IMR-90 (cell line): ENCODE data around the gene MDM2. TPM values are rescaled to one million over a fixed set of nuclear protein-coding genes. Genes with fewer than 3 reads are reported as not detected.

Experiments used
- ATAC-seq: fragments of 200-7000 bp; cut with Tn5 transposase; 2 replicates; pipeline ENCODE4 v1.9.1; 2020; ENCODE audit warnings: low read depth, mild to moderate bottlenecking, moderate library complexity
- BruUV-seq: library from RNA; stranded (reverse); fragments of 400-500 nt; replicated peaks from 2 replicates; lab custom pipeline; 2021; lab: Mats Ljungman, UMichigan
- CTCF ChIA-PET: fragments of 300-600 bp; formaldehyde crosslinking; extraction: SDS; loops from one replicate; lab custom pipeline; 2021; ENCODE audit warnings: antibody characterized with exemption; lab: Yijun Ruan, JAX
- POLR2A ChIA-PET: fragments of 300-600 bp; sonication (Branson Sonifier 250); formaldehyde crosslinking; loops from one replicate; lab custom pipeline; 2022; ENCODE audit warnings: antibody characterized with exemption; ENCODE audit not compliant: unreplicated experiment; lab: Charles Lee
- DNase-seq: peaks from one replicate; pipeline ENCODE4 v3.0.0; 2013
- H2AFZ ChIP-seq: replicated peaks from 2 replicates; pipeline ENCODE3; 2013; ENCODE audit warnings: low read length, mild to moderate bottlenecking; ENCODE audit not compliant: poor library complexity
- H2AK5ac ChIP-seq: 2 replicates; pipeline ENCODE4 v1.6.1; 2013; ENCODE audit warnings: low read depth, low read length, inconsistent platforms
- H2AK9ac ChIP-seq: replicated peaks from 2 replicates; pipeline ENCODE3; 2013; ENCODE audit warnings: mild to moderate bottlenecking, low read depth, low read length, moderate library complexity; ENCODE audit not compliant: poor library complexity
- H2BK120ac ChIP-seq: 2 replicates; pipeline ENCODE4 v1.6.1; 2013; ENCODE audit warnings: low read depth, low read length, inconsistent platforms
- H2BK15ac ChIP-seq: 3 replicates; pipeline ENCODE4 v1.6.1; 2013; ENCODE audit warnings: low read depth, low read length, inconsistent platforms
- H2BK20ac ChIP-seq: 2 replicates; pipeline ENCODE4 v1.6.1; 2013; ENCODE audit warnings: low read depth, mild to moderate bottlenecking, inconsistent platforms, low read length, moderate library complexity
- H2BK5ac ChIP-seq: 2 replicates; pipeline ENCODE4 v1.6.1; 2013; ENCODE audit warnings: mild to moderate bottlenecking, low read depth, low read length, inconsistent platforms; ENCODE audit not compliant: poor library complexity, severe bottlenecking
- H3K14ac ChIP-seq: replicated peaks from 2 replicates; pipeline ENCODE4 v1.6.1; 2013; ENCODE audit warnings: low read depth, low read length, inconsistent platforms
- H3K18ac ChIP-seq: 2 replicates; pipeline ENCODE4 v1.6.1; 2013; ENCODE audit warnings: low read depth, low read length, control low read depth
- H3K23ac ChIP-seq: 2 replicates; pipeline ENCODE4 v1.6.1; 2013; ENCODE audit warnings: low read depth, low read length, inconsistent platforms
- H3K27ac ChIP-seq: 2 replicates; pipeline ENCODE4 v1.5.1; 2013; ENCODE audit warnings: mild to moderate bottlenecking, control low read depth, low read length; ENCODE audit not compliant: insufficient read depth
- H3K27me3 ChIP-seq: 2 replicates; pipeline ENCODE4 v1.6.1; 2013; ENCODE audit warnings: low read length; ENCODE audit not compliant: control insufficient read depth, insufficient read depth
- H3K36me3 ChIP-seq: 2 replicates; pipeline ENCODE4 v1.6.1; 2013; ENCODE audit warnings: low read length, mixed read lengths; ENCODE audit not compliant: control insufficient read depth, insufficient read depth
- H3K4ac ChIP-seq: 2 replicates; pipeline ENCODE4 v1.6.1; 2013; ENCODE audit warnings: low read depth, low read length, inconsistent platforms
- H3K4me1 ChIP-seq: 2 replicates; pipeline ENCODE4 v1.6.1; 2013; ENCODE audit warnings: low read length, mixed read lengths; ENCODE audit not compliant: control insufficient read depth, insufficient read depth
- H3K4me2 ChIP-seq: 2 replicates; pipeline ENCODE4 v1.6.1; 2013; ENCODE audit warnings: low read depth, mild to moderate bottlenecking, control low read depth, low read length, moderate library complexity
- H3K4me3 ChIP-seq: 2 replicates; pipeline ENCODE4 v1.5.1; 2013; ENCODE audit warnings: low read depth, mild to moderate bottlenecking, control low read depth, low read length, moderate library complexity; ENCODE audit not compliant: insufficient read depth
- H3K56ac ChIP-seq: 2 replicates; pipeline ENCODE4 v1.6.1; 2013; ENCODE audit warnings: low read length, inconsistent platforms; ENCODE audit not compliant: insufficient read depth; ENCODE audit errors: extremely low read depth
- H3K79me1 ChIP-seq, 2 experiments: 2 replicates each; pipeline ENCODE4 v1.6.1; 2013; ENCODE audit warnings: low read length in 2 of 2, inconsistent platforms in 1 of 2, low read depth in 1 of 2
- H3K9ac ChIP-seq: 2 replicates; pipeline ENCODE4 v1.6.1; 2013; ENCODE audit warnings: low read depth, low read length, control low read depth
- H3K9me1 ChIP-seq: 2 replicates; pipeline ENCODE4 v1.6.1; 2013; ENCODE audit warnings: low read length, inconsistent platforms; ENCODE audit not compliant: insufficient read depth
- H3K9me3 ChIP-seq: 2 replicates; pipeline ENCODE4 v1.6.1; 2013; ENCODE audit warnings: low read length; ENCODE audit not compliant: control insufficient read depth, insufficient read depth
- H4K20me1 ChIP-seq: 2 replicates; pipeline ENCODE4 v1.6.1; 2013; ENCODE audit warnings: low read length, inconsistent platforms; ENCODE audit not compliant: insufficient read depth
- H4K5ac ChIP-seq: 2 replicates; pipeline ENCODE4 v1.6.1; 2013; ENCODE audit warnings: mild to moderate bottlenecking, low read depth, low read length, control low read depth
- H4K8ac ChIP-seq, 2 experiments: 2 replicates each; pipeline ENCODE4 v1.6.1; 2013; ENCODE audit warnings: low read depth in 2 of 2, low read length in 2 of 2, control low read depth in 1 of 2, inconsistent platforms in 1 of 2
- H4K91ac ChIP-seq: 2 replicates; pipeline ENCODE4 v1.6.1; 2013; ENCODE audit warnings: low read depth, low read length, inconsistent platforms; ENCODE audit not compliant: insufficient read depth
- NFE2L2 ChIP-seq: fragments of 150-350 bp; IDR thresholded peaks from 2 replicates; pipeline ENCODE4 v1.6.1; 2016; ENCODE audit warnings: low read depth, mild to moderate bottlenecking, low read length
- WGBS, 2 experiments: methylation state at CpG; one replicate each; pipeline versions ENCODE4 v1.1.5 to v1.1.7; 2013; ENCODE audit warnings: missing lambda C conversion rate in 2 of 2; ENCODE audit not compliant: insufficient read length in 1 of 2; ENCODE audit errors: extremely low coverage in 2 of 2; 5-methylcytosine and 5-hydroxymethylcytosine counted together
- dilution Hi-C: fragments of 300-500 bp; cut with HindIII; formaldehyde crosslinking; loops from one replicate; pipeline ENCODE4 v1.14.3; 2018; ENCODE audit warnings: low sequenced_read_pairs; ENCODE audit not compliant: unreplicated experiment
- in situ Hi-C: fragments of 300-500 bp; cut with MboI; formaldehyde crosslinking; loops from 3 replicates; pipeline ENCODE4 v1.14.3; 2019; ENCODE audit warnings: low sequenced_read_pairs, inconsistent platforms, mixed read lengths
- intact Hi-C: fragments of 100-400 bp; cut with micrococcal nuclease; formaldehyde crosslinking; loops from 2 replicates; pipeline ENCODE4 v1.10.0; 2022
- polyA plus RNA-seq, 3 experiments: library from polyadenylated mRNA; depleted of rRNA; stranded (reverse); fragments of >200 nt; gene quantifications; 2 replicates each; pipeline ENCODE4 v1.2.3, GENCODE V29; 2012; ENCODE audit warnings: low replicate concordance in 1 of 3
- total RNA-seq: library from RNA; depleted of rRNA; stranded (reverse); fragments of >200 nt; gene quantifications from 2 replicates; pipeline ENCODE4 v1.2.3, GENCODE V29; 2012

Gene MDM2
- total and polyA plus RNA-seq, 2 of the 4 experiments (the other 2 are of a cell fraction) = 21.9 to 196 TPM

GRCh38 chr12:68855771-68856170, 47.8 kb downstream of the MDM2 start:
- dilution Hi-C loops = no loop called here
- no TSS peak for BruUV-seq

More at GRCh38 chr12:68855771-68856170, 47.8 kb downstream of the MDM2 start:
- no peak overlapping the region for H2BK5ac ChIP-seq
- no peaks in the 10 kb centered on the region for H3K4me1 ChIP-seq
- H3K79me1 ChIP-seq = no peaks in the 10 kb centered on the region
- no peak overlapping the region for H3K4me2 ChIP-seq
- H3K18ac ChIP-seq = no peak overlapping the region
- no peaks in the 10 kb centered on the region for H4K20me1 ChIP-seq
- no peak overlapping the region for H3K14ac ChIP-seq
- H3K23ac ChIP-seq = no peak overlapping the region
- H3K9me1 ChIP-seq = no peaks in the 10 kb centered on the region
- H3K4ac ChIP-seq = no peak overlapping the region
- no peak overlapping the region for H4K5ac ChIP-seq
- no peak overlapping the region for H2BK15ac ChIP-seq
- H2AK5ac ChIP-seq = no peak overlapping the region
- no peak overlapping the region for H3K9ac ChIP-seq
- no peak overlapping the region for H2AFZ ChIP-seq
- H4K8ac ChIP-seq = no peak overlapping the region
- H2BK20ac ChIP-seq = no peak overlapping the region
- no peak for TF ChIP-seq NFE2L2
- ATAC-seq = no peak
- CTCF ChIA-PET = no interaction called here
- intact Hi-C loops (no loop called here), in situ Hi-C loops (no loop called here)
- no peaks in the 10 kb centered on the region for H3K9me3 ChIP-seq
- no peak overlapping the region for H4K91ac ChIP-seq
- H3K27me3 ChIP-seq = no peaks in the 10 kb centered on the region
- H3K4me3 ChIP-seq = no peak overlapping the region
- H3K56ac ChIP-seq = no peak overlapping the region
- no peak overlapping the region for H3K27ac ChIP-seq
- H2AK9ac ChIP-seq = no peak overlapping the region
- no peaks in the 10 kb centered on the region for H3K36me3 ChIP-seq
- no CpG with 5 or more reads among the region's 8 CpGs for WGBS, 2 experiments
- POLR2A ChIA-PET = no interaction called here
- DNase-seq = no peak
- H2BK120ac ChIP-seq = no peak overlapping the region
